Activated CD8-positive, alpha-beta memory T cell treated with anti-CD3 and anti-CD28 coated beads, Interleukin-2, amount 10 ng/mL, durations not matched to agents 7 days and 5 days (primary cell): ENCODE results near the gene ESPL1. TPM values are rescaled to one million over a fixed set of nuclear protein-coding genes. Genes with fewer than 3 reads are reported as not detected.
A peak's percentile ranks its signal among the peaks of the same experiment; 100 is the strongest.

Source experiments
- ATAC-seq: fragments of 150-1000 bp; cut with Tn5 transposase; one replicate; pipeline ENCODE4 v1.10.0; 2021; ENCODE audit warnings: moderate library complexity
- CTCF ChIA-PET: fragments of 350-600 bp; sonication (Branson Sonifier 250); formaldehyde crosslinking; loops from one replicate; lab custom pipeline; 2021; ENCODE audit warnings: antibody characterized with exemption; lab: Charles Lee
- DNase-seq: peaks from one replicate; pipeline ENCODE4 v3.0.0-alpha.2; 2020
- H3K27ac Mint-ChIP-seq: one replicate; pipeline ENCODE4 v1.8.0; 2021; ENCODE audit warnings: mild to moderate bottlenecking, mixed read lengths
- H3K27me3 Mint-ChIP-seq: one replicate; pipeline ENCODE4 v1.8.0; 2021; ENCODE audit warnings: mixed read lengths
- H3K36me3 Mint-ChIP-seq: one replicate; pipeline ENCODE4 v1.8.0; 2021; ENCODE audit warnings: mild to moderate bottlenecking, mixed read lengths
- H3K4me1 Mint-ChIP-seq: one replicate; pipeline ENCODE4 v1.8.0; 2021; ENCODE audit warnings: mixed read lengths
- H3K4me3 Mint-ChIP-seq: one replicate; pipeline ENCODE4 v1.8.0; 2021; ENCODE audit warnings: mild to moderate bottlenecking, moderate library complexity, mixed read lengths
- H3K9me3 Mint-ChIP-seq: one replicate; pipeline ENCODE4 v1.8.0; 2022; ENCODE audit warnings: low read depth, mixed read lengths
- total RNA-seq, 2 experiments: library from RNA; stranded (reverse); gene quantifications; one replicate each; pipeline ENCODE4 v1.2.3, GENCODE V29; 2021

ESPL1 gene
- total RNA-seq, 2 experiments from 2014 or later: 99.0 to 137 TPM

DNA sequence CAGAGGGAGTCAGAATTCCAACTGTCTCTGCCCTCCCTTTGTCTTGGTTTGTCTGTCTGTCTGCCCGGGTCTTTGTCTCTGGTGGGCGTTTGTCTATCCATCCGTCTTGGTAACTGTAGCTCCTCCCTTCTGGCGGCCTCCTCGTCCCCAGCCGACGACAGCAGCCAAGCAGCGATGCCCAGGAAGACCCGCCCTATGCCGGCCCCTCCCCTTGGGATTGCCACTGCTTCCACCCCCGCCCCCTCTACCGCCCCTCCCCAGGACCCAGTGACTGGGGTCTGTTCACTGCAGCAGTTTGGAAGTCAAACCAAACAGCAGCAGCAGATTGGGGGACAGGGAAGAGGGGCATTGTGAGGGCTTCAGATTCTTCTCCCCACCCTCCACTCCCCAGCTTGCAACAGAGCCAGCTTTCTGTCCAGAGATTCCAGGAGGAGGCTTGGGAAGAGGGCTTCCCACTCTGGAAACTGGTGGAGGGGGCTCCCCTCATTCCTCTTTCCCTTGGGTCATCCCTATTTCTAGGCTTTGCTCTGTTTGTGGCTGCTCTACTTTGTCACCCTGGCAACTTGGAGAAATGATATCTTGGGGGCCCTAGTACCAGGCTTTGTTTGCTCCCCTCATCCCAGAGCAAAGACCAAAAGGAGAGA, 33.7 kb upstream of the ESPL1 start:
- Mint-ChIP-seq H3K4me3 (no peak overlapping the region), H3K36me3 (no peaks in the 10 kb centered on the region), H3K27ac (no peak overlapping the region), H3K4me1 (peaks cover 49% of the 10 kb centered on the region), H3K9me3 (no peaks in the 10 kb centered on the region), H3K27me3 (no peaks in the 10 kb centered on the region)
- CTCF ChIA-PET: interaction anchor here (1.1 to 4.4 kb wide), 4 partner anchors 21 to 111 kb away, joined by 3 to 22 read pairs (median 4); partner anchors contain the start of genes AAAS and ESPL1
- DNase-seq (no peak), ATAC-seq (no peak)

GRCh38 chr12:53235164-53235563, 32.9 kb upstream of the ESPL1 start:
- CTCF ChIA-PET: interaction anchor here (1.0 to 4.4 kb wide), 5 partner anchors 14 to 86 kb away, joined by 3 to 22 read pairs (median 6); partner anchors contain the start of genes AAAS and ESPL1
- Mint-ChIP-seq H3K4me1 (peaks cover 48% of the 10 kb centered on the region), H3K27ac (no peak overlapping the region), H3K36me3 (no peaks in the 10 kb centered on the region), H3K4me3 (no peak overlapping the region), H3K9me3 (no peaks in the 10 kb centered on the region), H3K27me3 (peaks cover 4% of the 10 kb centered on the region)
- DNase-seq (no peak), ATAC-seq (no peak)

GRCh38 chr12:53235742-53236442, 32.2 kb upstream of the ESPL1 start:
- H3K27me3 Mint-ChIP-seq: peaks cover 4% of the 10 kb centered on the region
- H3K9me3 Mint-ChIP-seq: no peaks in the 10 kb centered on the region
- peak overlapping the region; percentile 50 for H3K27ac Mint-ChIP-seq
- CTCF ChIA-PET: interaction anchor here (1.0 to 4.4 kb wide), 5 partner anchors 15 to 85 kb away, joined by 3 to 22 read pairs (median 6); partner anchors contain the start of gene AAAS
- H3K4me3 Mint-ChIP-seq: no peak overlapping the region
- DNase-seq (no peak), ATAC-seq (no peak)
- H3K36me3 Mint-ChIP-seq: no peaks in the 10 kb centered on the region
- peaks cover 48% of the 10 kb centered on the region for H3K4me1 Mint-ChIP-seq

DNA sequence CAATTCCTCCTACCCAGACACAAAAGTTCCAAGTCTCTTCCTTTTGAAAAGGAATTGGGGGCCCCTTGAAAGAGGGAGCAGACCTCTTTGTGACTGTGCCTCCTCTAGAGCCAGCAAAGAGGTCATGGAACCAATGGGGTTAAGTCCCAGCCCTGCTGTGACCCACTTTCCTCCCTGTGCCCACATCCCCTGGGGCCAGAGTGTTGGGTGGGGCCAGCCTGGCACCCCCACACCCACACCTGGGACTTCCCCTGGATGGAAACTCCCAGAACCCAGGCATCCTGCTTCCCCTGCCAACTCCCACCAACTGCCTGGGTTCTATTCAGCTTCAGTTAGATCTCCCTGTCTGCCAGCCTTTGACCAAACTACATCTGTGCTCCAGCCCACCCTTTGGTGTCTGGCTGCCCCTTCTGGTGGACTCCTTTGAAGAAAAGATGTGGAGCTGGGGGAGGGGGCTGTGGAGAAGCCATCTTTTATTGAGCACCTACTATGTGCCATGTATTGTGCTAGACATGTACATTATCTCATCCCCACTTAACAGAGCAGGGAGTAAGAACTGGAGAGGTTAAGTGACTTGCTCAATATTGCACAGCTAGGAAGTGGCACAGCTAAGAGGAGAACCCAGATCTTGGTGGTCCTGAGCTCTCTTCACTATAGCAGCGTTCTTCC, 31.5 kb upstream of the ESPL1 start:
- peak overlapping the region; percentile 50 for H3K27ac Mint-ChIP-seq
- H3K36me3 Mint-ChIP-seq: no peaks in the 10 kb centered on the region
- CTCF ChIA-PET: interaction anchor here (1.4 to 4.4 kb wide), 5 partner anchors 15 to 85 kb away, joined by 5 to 22 read pairs (median 6); partner anchors contain the start of genes AAAS and ESPL1
- DNase-seq (no peak), ATAC-seq (no peak)
- peaks cover 46% of the 10 kb centered on the region for H3K4me1 Mint-ChIP-seq
- H3K4me3 Mint-ChIP-seq: no peak overlapping the region
- no peaks in the 10 kb centered on the region for H3K9me3 Mint-ChIP-seq
- peaks cover 4% of the 10 kb centered on the region for H3K27me3 Mint-ChIP-seq

GRCh38 chr12:53239643-53240258, 28.3 kb upstream of the ESPL1 start:
- CTCF ChIA-PET: interaction anchor here (1.6 to 9.0 kb wide), 2 partner anchors 12 to 26 kb away, joined by 8 to 60 read pairs; a partner anchor contains a TSS
- Mint-ChIP-seq H3K36me3 (no peaks in the 10 kb centered on the region), H3K4me3 (no peak overlapping the region), H3K9me3 (no peaks in the 10 kb centered on the region), H3K27ac (no peak overlapping the region), H3K27me3 (peaks cover 23% of the 10 kb centered on the region), H3K4me1 (peaks cover 30% of the 10 kb centered on the region)
- no peak for DNase-seq
- no peak for ATAC-seq

DNA sequence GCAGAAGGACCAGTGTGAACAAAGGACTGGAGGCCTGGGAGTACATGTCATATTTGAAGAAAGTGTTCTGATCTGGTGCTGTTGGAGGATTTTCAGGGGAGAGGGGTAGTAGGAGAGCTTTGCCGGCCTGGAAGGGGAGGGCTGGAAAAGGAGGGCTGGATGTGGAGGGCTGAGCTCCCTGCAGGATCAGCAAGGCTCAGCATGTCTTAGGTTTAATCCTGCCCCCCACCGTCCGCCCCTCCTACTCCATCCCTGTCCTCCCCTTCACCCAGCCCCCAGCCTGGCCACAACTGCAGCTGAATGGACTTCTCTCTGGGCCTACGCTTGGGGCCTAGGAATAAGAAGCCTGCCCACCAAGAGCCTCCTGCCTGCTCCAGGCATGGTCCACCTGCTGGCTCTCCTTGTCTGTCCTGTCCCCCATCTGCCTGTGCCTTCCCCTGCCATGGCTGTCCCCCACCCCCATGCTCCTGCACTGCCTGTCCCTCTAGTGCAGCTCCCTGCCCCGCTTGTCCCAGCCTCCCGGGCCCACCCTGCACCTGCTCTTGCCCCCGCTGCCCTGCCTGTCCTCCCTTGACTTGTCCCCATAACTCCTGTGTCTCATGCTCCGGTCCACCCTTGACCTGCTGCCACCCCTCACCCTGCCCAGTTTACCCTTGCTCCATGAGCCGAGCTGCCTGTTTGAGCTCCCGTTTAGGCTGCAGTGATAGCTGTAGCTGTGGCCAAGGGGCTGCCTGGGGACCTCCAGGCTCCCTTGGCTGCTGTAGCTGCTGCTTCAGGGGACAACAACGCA, 26.3 kb upstream of the ESPL1 start:
- no peaks in the 10 kb centered on the region for H3K9me3 Mint-ChIP-seq
- ATAC-seq: no peak
- CTCF ChIA-PET: interaction anchor here (1.4 to 9.0 kb wide), 4 partner anchors 10 to 83 kb away, joined by 6 to 60 read pairs (median 10); a partner anchor contains a TSS
- H3K27me3 Mint-ChIP-seq: peaks cover 28% of the 10 kb centered on the region
- no peaks in the 10 kb centered on the region for H3K36me3 Mint-ChIP-seq
- peaks cover 11% of the 10 kb centered on the region for H3K4me1 Mint-ChIP-seq
- H3K4me3 Mint-ChIP-seq: no peak overlapping the region
- H3K27ac Mint-ChIP-seq: no peak overlapping the region
- DNase-seq: no peak

- DNase-seq (no peak), ATAC-seq (no peak)
- Mint-ChIP-seq H3K9me3 (no peaks in the 10 kb centered on the region), H3K27me3 (peaks cover 28% of the 10 kb centered on the region), H3K4me1 (peaks cover 4% of the 10 kb centered on the region), H3K36me3 (no peaks in the 10 kb centered on the region), H3K27ac (no peak overlapping the region), H3K4me3 (no peak overlapping the region)
- CTCF ChIA-PET: interaction anchor here (0.8 to 9.0 kb wide), 5 partner anchors 22 to 75 kb away, joined by 3 to 60 read pairs (median 3); no protein-coding TSS in a partner anchor
Observed at GRCh38 chr12:53244337-53244736, 23.8 kb upstream of the ESPL1 start.

DNA sequence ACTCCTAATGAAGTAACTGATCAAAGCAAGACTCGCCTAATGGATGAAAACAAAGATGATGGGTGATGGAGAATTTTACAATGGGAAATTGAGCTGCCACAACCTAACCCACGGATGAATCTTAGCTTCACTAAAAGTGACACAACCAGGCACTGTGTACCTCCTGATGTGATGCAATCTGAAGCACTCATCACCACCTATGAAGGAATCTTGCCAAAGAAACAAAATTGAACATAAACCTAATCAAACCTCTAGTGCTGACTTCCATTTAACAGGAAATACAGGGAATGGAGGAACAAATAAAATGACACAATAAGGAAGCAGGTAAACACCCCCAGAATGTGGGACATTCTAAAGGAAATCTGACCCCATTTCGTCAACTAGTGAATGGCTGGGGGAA, 22.8 kb upstream of the ESPL1 start:
- CTCF ChIA-PET: interaction anchor here (1.2 to 9.0 kb wide), 3 partner anchors 21 to 35 kb away, joined by 3 to 60 read pairs (median 3); no protein-coding TSS in a partner anchor
- DNase-seq: no peak
- H3K27ac Mint-ChIP-seq: no peak overlapping the region
- peaks cover 24% of the 10 kb centered on the region for H3K27me3 Mint-ChIP-seq
- H3K9me3 Mint-ChIP-seq: no peaks in the 10 kb centered on the region
- H3K4me3 Mint-ChIP-seq: no peak overlapping the region
- ATAC-seq: no peak
- H3K4me1 Mint-ChIP-seq: peaks cover 4% of the 10 kb centered on the region
- no peaks in the 10 kb centered on the region for H3K36me3 Mint-ChIP-seq

DNA sequence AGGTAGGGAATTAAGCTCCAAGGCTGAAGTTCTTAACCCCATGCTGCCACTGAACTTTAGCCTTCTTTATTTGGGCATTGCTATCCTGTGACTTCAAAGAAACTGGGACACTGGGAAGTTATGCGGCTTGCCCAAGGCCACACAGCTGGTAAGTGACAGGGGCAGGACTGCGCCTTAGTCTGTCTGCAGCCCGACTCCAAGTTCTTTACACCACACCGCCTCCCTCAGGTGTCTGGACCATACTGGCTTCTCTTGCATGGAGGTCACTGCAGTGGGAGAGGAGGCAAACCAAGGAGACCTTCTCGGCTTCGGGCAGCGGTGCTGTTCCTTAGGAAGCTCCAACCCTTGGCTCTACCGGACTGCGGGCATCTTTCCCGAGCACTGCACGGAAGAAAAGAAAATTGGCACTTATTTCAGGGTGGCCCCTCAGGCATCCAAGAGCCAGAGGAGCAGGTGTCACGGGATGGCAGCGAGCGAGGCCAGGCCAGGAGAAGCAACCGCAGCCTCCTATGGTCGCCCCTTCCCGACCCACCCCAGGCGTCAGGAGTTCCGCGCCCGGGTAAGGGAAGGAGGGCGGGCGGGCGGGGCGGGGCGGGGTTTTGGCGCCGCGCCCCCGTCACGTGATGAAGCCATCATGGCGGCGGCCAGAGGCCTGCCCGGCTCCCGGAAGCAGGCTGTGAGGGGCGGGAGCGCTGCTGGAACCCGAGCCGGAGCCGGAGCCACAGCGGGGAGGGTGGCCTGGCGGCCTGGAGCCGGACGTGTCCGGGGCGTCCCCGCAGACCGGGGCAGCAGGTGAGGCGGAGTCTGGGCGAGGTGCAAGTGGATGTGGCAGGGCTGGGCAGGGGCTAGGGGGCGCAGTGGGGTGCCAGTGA, 16.4 kb upstream of the ESPL1 start:
- CTCF ChIA-PET: interaction anchor here (0.7 to 11.5 kb wide), 19 partner anchors 9 to 197 kb away, joined by 3 to 294 read pairs (median 4); partner anchors contain the start of genes AAAS, CSAD, ESPL1 and ITGB7
- Mint-ChIP-seq H3K36me3 (peaks cover 8% of the 10 kb centered on the region), H3K9me3 (no peaks in the 10 kb centered on the region), H3K27me3 (no peaks in the 10 kb centered on the region), H3K4me3 (peak overlapping the region; percentile 99), H3K4me1 (peaks cover 42% of the 10 kb centered on the region), H3K27ac (peak overlapping the region; percentile 88)
- DNase-seq (peak; percentile 81), ATAC-seq (peak; percentile 89)

- Mint-ChIP-seq H3K4me1 (peaks cover 42% of the 10 kb centered on the region), H3K36me3 (peaks cover 8% of the 10 kb centered on the region), H3K9me3 (no peaks in the 10 kb centered on the region), H3K27me3 (no peaks in the 10 kb centered on the region), H3K27ac (peak overlapping the region; percentile 88), H3K4me3 (peak overlapping the region; percentile 99)
- CTCF ChIA-PET: interaction anchor here (0.7 to 11.5 kb wide), 9 partner anchors 9 to 148 kb away, joined by 3 to 294 read pairs (median 11); partner anchors contain the start of genes AAAS, ESPL1 and ITGB7
- DNase-seq (no peak), ATAC-seq (no peak)
Observed at GRCh38 chr12:53252349-53252916, 15.7 kb upstream of the ESPL1 start.

DNA sequence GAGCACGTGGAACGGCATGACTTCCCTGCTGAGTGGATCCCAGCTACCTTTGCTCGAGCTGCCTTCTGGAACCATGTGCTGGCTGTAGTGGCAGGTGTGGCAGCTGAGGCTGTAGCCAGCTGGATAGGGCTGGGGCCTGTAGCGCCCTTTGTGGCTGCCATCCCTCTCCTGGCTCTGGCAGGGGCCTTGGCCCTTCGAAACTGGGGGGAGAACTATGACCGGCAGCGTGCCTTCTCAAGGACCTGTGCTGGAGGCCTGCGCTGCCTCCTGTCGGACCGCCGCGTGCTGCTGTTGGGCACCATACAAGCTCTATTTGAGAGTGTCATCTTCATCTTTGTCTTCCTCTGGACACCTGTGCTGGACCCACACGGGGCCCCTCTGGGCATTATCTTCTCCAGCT, 14.8 kb upstream of the ESPL1 start:
- ATAC-seq: no peak
- no peak for DNase-seq
- Mint-ChIP-seq H3K9me3 (no peaks in the 10 kb centered on the region), H3K27me3 (no peaks in the 10 kb centered on the region), H3K36me3 (peaks cover 8% of the 10 kb centered on the region), H3K27ac (peak overlapping the region; percentile 88), H3K4me3 (peak overlapping the region; percentile 99), H3K4me1 (peaks cover 44% of the 10 kb centered on the region)
- CTCF ChIA-PET: interaction anchor here (0.9 to 11.5 kb wide), 8 partner anchors 8 to 174 kb away, joined by 3 to 294 read pairs (median 8); partner anchors contain the start of genes ESPL1, ITGB7 and SPRYD3
